ENCODE results near the gene CACUL1. TPM values are rescaled to one million over a fixed set of nuclear protein-coding genes. Genes with fewer than 3 reads are reported as not detected.
A peak's percentile ranks its signal among the peaks of the same experiment; 100 is the strongest.

CACUL1 gene
- total RNA-seq, 1 experiment from 2014 or later = 31.9 TPM

DNA sequence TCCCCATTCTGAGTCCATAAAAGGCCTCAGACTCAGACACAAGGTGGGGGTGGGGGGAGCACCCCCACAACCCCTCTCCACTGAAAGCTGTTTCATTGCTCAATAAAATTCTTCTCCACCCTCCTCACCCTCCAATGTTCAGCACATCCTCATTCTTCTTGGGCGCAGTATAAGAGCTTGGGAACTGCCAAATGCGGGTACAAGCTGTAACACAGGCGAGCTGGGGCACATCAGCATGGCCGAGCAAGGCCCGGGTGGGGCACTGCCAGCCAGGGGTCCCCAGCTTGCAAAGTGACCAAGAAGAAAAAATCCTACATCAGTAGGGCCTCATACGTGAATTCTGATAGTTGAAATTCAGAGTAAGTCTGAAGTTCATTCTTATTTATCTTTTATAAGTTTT, 50.1 kb downstream of the CACUL1 start:
- BruUV-seq (replicated peaks) = no TSS peak
- H3K4me3 ChIP-seq (ENCODE audit: low read depth, low read length, poor library complexity, severe bottlenecking) = no peak overlapping the region
- no peak for DNase-seq (ENCODE audit: low spot score)
- POLR2A ChIA-PET (ENCODE audit: low non-redundant PET) = no interaction called here
- intact Hi-C loops (cut with micrococcal nuclease; ENCODE audit: unreplicated experiment) = no loop called here
- H3K9me3 ChIP-seq (ENCODE audit: low read depth, low read length, poor library complexity, severe bottlenecking) = no peaks in the 10 kb centered on the region
- H3K4me1 ChIP-seq (ENCODE audit: insufficient read depth, low read length, poor library complexity, severe bottlenecking) = no peaks in the 10 kb centered on the region
- no peaks in the 10 kb centered on the region for H3K36me3 ChIP-seq (ENCODE audit: insufficient read depth, low read length, poor library complexity, severe bottlenecking)
- H3K27ac ChIP-seq (ENCODE audit: low read depth, low read length, poor library complexity, severe bottlenecking) = no peak overlapping the region
- no peaks in the 10 kb centered on the region for H3K27me3 ChIP-seq (replicated peaks; ENCODE audit: insufficient read depth, low read depth, low read length, poor library complexity)
- no peak for TF ChIP-seq EZH2 (IDR thresholded peaks at IDR 0.05; ENCODE audit: borderline replicate concordance, low read depth, low read length, poor library complexity, severe bottlenecking)
- TF ChIP-seq, protein P1, sequence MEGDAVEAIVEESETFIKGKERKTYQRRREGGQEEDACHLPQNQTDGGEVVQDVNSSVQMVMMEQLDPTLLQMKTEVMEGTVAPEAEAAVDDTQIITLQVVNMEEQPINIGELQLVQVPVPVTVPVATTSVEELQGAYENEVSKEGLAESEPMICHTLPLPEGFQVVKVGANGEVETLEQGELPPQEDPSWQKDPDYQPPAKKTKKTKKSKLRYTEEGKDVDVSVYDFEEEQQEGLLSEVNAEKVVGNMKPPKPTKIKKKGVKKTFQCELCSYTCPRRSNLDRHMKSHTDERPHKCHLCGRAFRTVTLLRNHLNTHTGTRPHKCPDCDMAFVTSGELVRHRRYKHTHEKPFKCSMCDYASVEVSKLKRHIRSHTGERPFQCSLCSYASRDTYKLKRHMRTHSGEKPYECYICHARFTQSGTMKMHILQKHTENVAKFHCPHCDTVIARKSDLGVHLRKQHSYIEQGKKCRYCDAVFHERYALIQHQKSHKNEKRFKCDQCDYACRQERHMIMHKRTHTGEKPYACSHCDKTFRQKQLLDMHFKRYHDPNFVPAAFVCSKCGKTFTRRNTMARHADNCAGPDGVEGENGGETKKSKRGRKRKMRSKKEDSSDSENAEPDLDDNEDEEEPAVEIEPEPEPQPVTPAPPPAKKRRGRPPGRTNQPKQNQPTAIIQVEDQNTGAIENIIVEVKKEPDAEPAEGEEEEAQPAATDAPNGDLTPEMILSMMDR (conservative IDR thresholded peaks at IDR 0.05; ENCODE audit: low read depth, low read length) = no peak
- CTCF ChIA-PET = no interaction called here

DNA sequence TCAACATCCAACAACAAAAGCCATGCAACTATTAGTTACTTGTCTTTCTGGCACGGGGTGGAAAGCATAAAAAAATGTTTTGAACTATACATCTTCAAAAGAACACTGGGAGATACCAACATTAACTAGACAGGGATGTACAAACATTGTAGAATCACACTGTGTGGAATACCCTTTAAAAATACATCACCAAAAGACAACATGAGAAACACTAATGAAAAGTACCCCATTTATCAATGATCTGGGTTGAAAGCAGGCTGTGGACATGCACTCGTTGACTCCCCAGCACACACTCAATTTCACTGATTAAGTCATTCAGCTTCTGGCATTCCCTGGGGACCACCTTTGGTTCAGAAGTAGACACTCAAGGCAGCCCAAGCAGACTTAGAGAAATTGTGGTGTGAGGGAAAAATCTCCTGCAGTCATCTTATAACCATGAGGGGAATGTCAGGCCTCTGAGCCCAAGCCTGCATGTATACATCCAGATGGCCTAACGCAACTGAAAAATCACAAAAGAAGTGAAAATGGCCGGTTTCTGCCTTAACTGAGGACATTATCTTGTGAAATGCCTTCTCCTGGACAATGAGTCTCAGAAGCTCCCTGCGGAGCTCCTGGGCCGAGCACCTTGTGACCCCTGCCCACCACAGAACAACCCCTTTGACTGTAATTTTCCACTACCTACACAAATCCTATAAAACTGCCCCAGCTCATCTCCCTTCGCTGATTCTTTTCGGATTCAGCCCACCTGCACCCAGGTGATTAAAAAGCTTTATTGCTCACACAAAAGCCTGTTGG, 53.0 kb downstream of the CACUL1 start:
- H3K9me3 ChIP-seq (ENCODE audit: low read depth, low read length, poor library complexity, severe bottlenecking) = no peaks in the 10 kb centered on the region
- no peak overlapping the region for H3K4me3 ChIP-seq (ENCODE audit: low read depth, low read length, poor library complexity, severe bottlenecking)
- POLR2A ChIA-PET (ENCODE audit: low non-redundant PET) = no interaction called here
- no peaks in the 10 kb centered on the region for H3K36me3 ChIP-seq (ENCODE audit: insufficient read depth, low read length, poor library complexity, severe bottlenecking)
- intact Hi-C loops (cut with micrococcal nuclease; ENCODE audit: unreplicated experiment) = no loop called here
- H3K4me1 ChIP-seq (ENCODE audit: insufficient read depth, low read length, poor library complexity, severe bottlenecking) = peaks cover 10% of the 10 kb centered on the region
- CTCF ChIA-PET = no interaction called here
- peak; percentile 14 for DNase-seq (ENCODE audit: low spot score)
- no TSS peak for BruUV-seq (replicated peaks)
- H3K27ac ChIP-seq (ENCODE audit: low read depth, low read length, poor library complexity, severe bottlenecking) = no peak overlapping the region
- no peaks in the 10 kb centered on the region for H3K27me3 ChIP-seq (replicated peaks; ENCODE audit: insufficient read depth, low read depth, low read length, poor library complexity)
- no peak for TF ChIP-seq EZH2 (IDR thresholded peaks at IDR 0.05; ENCODE audit: borderline replicate concordance, low read depth, low read length, poor library complexity, severe bottlenecking)
- TF ChIP-seq, protein P1 (conservative IDR thresholded peaks at IDR 0.05; ENCODE audit: low read depth, low read length) = no peak

DNA sequence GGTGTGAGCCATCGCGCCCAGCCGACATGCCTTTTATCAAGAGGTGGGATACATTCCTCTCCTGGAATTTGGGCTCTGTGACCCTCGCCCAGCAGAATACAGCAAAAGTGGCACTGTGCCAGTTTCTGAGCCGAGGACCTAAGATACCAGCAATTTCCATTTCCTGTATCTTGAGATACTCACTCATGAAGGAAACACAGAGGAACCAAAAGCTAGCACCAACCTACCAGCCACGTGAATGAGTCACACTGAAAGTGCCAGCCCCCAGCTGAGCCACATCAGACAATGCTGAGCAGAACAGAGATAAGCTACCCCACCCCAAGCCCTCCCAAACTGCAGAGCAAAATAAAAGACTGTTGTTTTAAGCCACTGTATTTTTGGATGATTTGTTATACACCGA, 56.3 kb downstream of the CACUL1 start:
- no TSS peak for BruUV-seq (replicated peaks)
- CTCF ChIA-PET = no interaction called here
- peak; percentile 88 for DNase-seq (ENCODE audit: low spot score)

More for the DNA sequence above, 56.3 kb downstream of the CACUL1 start:
- H3K36me3 ChIP-seq (ENCODE audit: insufficient read depth, low read length, poor library complexity, severe bottlenecking) = no peaks in the 10 kb centered on the region
- no peaks in the 10 kb centered on the region for H3K9me3 ChIP-seq (ENCODE audit: low read depth, low read length, poor library complexity, severe bottlenecking)
- H3K27me3 ChIP-seq (replicated peaks; ENCODE audit: insufficient read depth, low read depth, low read length, poor library complexity) = no peaks in the 10 kb centered on the region
- no peak overlapping the region for H3K4me3 ChIP-seq (ENCODE audit: low read depth, low read length, poor library complexity, severe bottlenecking)
- TF ChIP-seq, protein P1 (conservative IDR thresholded peaks at IDR 0.05; ENCODE audit: low read depth, low read length) = no peak
- intact Hi-C loops (cut with micrococcal nuclease; ENCODE audit: unreplicated experiment) = no loop called here
- POLR2A ChIA-PET (ENCODE audit: low non-redundant PET) = no interaction called here
- H3K27ac ChIP-seq (ENCODE audit: low read depth, low read length, poor library complexity, severe bottlenecking) = no peak overlapping the region
- peaks cover 12% of the 10 kb centered on the region for H3K4me1 ChIP-seq (ENCODE audit: insufficient read depth, low read length, poor library complexity, severe bottlenecking)

Measured in A673 (cell line).